K562 (cell line): ENCODE data around the gene PNKD. TPM values are rescaled to one million over a fixed set of nuclear protein-coding genes. Genes with fewer than 3 reads are reported as not detected.

Experiments
- ATAC-seq: fragments of 200-7000 bp; cut with Tn5 transposase; 3 replicates; pipeline ENCODE4 v1.9.1; 2020; ENCODE audit warnings: moderate library complexity
- BruUV-seq: library from RNA; stranded (reverse); fragments of 400-500 nt; replicated peaks from 2 replicates; lab custom pipeline; 2021; lab: Mats Ljungman, UMichigan
- CTCF ChIA-PET: fragments of 300-600 bp; formaldehyde crosslinking; extraction: SDS; loops from one replicate; lab custom pipeline; 2021; ENCODE audit warnings: low intra/inter-chr PET ratio; lab: Yijun Ruan, JAX
- POLR2A ChIA-PET: fragments of 300-600, 350-650 bp; sonication (Branson Sonifier 250); formaldehyde crosslinking; extraction: SDS; loops from one replicate; lab custom pipeline; 2021; ENCODE audit warnings: antibody characterized with exemption, inconsistent platforms; lab: Yijun Ruan, JAX
- DNase-seq, 4 experiments: peaks; one replicate each; pipeline versions ENCODE4 v3.0.0 to v3.0.0-alpha.2; 2011 to 2018; ENCODE audit warnings: low spot score in 3 of 4, mixed read lengths in 3 of 4; ENCODE audit errors: extremely low read depth in 1 of 4
- FAIRE-seq: peaks from 2 replicates; lab custom pipeline; 2011; peaks lifted over from hg19 to GRCh38; lab: Jason Lieb, UNC
- H2AFZ ChIP-seq: 2 replicates; pipeline ENCODE4 v1.6.0; 2011; ENCODE audit warnings: low read depth, low read length, control low read depth, inconsistent platforms
- H3K27ac ChIP-seq: fragments of 200-600 bp; 3 replicates; pipeline ENCODE4 v1.8.0; 2011; ENCODE audit warnings: low read depth, mild to moderate bottlenecking, control low read depth, inconsistent platforms, low read length, moderate library complexity, mixed read lengths; ENCODE audit errors: extremely low read depth
- H3K27me3 ChIP-seq, 2 experiments: fragments of 300-600 bp in 1 of 2; 2 replicates in 1 of 2; 3 replicates in 1 of 2; pipeline versions ENCODE4 v1.6.0 to v1.8.0; 2011; ENCODE audit warnings: inconsistent platforms in 2 of 2, low read length in 2 of 2, mild to moderate bottlenecking in 1 of 2, mixed read lengths in 1 of 2, moderate library complexity in 1 of 2; ENCODE audit not compliant: control insufficient read depth in 2 of 2, insufficient read depth in 2 of 2
- H3K36me3 ChIP-seq: fragments of 300-600 bp; 3 replicates; pipeline ENCODE4 v1.8.0; 2011; ENCODE audit warnings: mild to moderate bottlenecking, low read length, inconsistent platforms; ENCODE audit not compliant: control insufficient read depth, insufficient read depth
- H3K4me1 ChIP-seq, 2 experiments: fragments of 200-600 bp in 1 of 2; replicated peaks in 1 of 2; 2 replicates in 1 of 2; 3 replicates in 1 of 2; pipeline versions ENCODE4 v1.5.1 to v1.8.0; 2011; ENCODE audit warnings: inconsistent platforms in 2 of 2, low read length in 2 of 2, mild to moderate bottlenecking in 1 of 2, mixed read lengths in 1 of 2, moderate library complexity in 1 of 2; ENCODE audit not compliant: control insufficient read depth in 2 of 2, insufficient read depth in 2 of 2
- H3K4me2 ChIP-seq: 2 replicates; pipeline ENCODE4 v1.6.1; 2011; ENCODE audit warnings: low read length, control low read depth, inconsistent platforms, mixed read lengths; ENCODE audit not compliant: insufficient read depth
- H3K4me3 ChIP-seq: fragments of 200-600 bp; sonication (generic), shearing (Covaris generic); 2 replicates; pipeline ENCODE4 v1.5.1; 2016; ENCODE audit warnings: control low read depth, inconsistent platforms
- H3K79me2 ChIP-seq: fragments of 200-600 bp; 3 replicates; pipeline ENCODE4 v1.8.0; 2011; ENCODE audit warnings: low read length, inconsistent platforms; ENCODE audit not compliant: control insufficient read depth, insufficient read depth
- H3K9ac ChIP-seq, 2 experiments: 2 replicates each; pipeline versions ENCODE4 v1.6.0 to v1.6.1; 2011; ENCODE audit warnings: low read depth in 2 of 2, low read length in 2 of 2, control low read depth in 1 of 2, inconsistent platforms in 1 of 2, mild to moderate bottlenecking in 1 of 2, mixed read lengths in 1 of 2; ENCODE audit not compliant: insufficient read depth in 1 of 2
- H3K9me1 ChIP-seq: one replicate; pipeline ENCODE4 v1.6.0; 2011; ENCODE audit warnings: inconsistent platforms, mild to moderate bottlenecking, low read length, moderate library complexity; ENCODE audit not compliant: control insufficient read depth, insufficient read depth
- H3K9me3 ChIP-seq: replicated peaks from 2 replicates; pipeline ENCODE4 v1.5.1; 2011; ENCODE audit warnings: low read depth, low read length, inconsistent platforms; ENCODE audit not compliant: control insufficient read depth, insufficient read depth
- H4K20me1 ChIP-seq: replicated peaks from 2 replicates; pipeline ENCODE4 v1.6.1; 2011; ENCODE audit warnings: low read length, inconsistent platforms, mixed read lengths; ENCODE audit not compliant: control insufficient read depth, insufficient read depth
- FOSL1 ChIP-seq: fragments of 200-800 bp; sonication (Bioruptor generic); conservative IDR thresholded peaks from 2 replicates; pipeline ENCODE4 v1.6.1; 2016; ENCODE audit warnings: missing genetic modification characterization, missing compliant biosample characterization
- GTF2B ChIP-seq: IDR thresholded peaks from 2 replicates; pipeline ENCODE4 v1.6.1; 2011; ENCODE audit not compliant: insufficient read length; ENCODE audit errors: extremely low read depth
- KDM2B ChIP-seq: fragments of 250-450 bp; sonication (Bioruptor Pico); IDR thresholded peaks from 2 replicates; pipeline ENCODE4 v1.8.0; 2021; ENCODE audit warnings: mild to moderate bottlenecking, moderate library complexity
- NFE2 ChIP-seq: IDR thresholded peaks from 2 replicates; pipeline ENCODE4 v1.6.1; 2014; ENCODE audit warnings: antibody characterized with exemption, low read depth
- SNRNP70 ChIP-seq: fragments of 200-400 bp; formaldehyde crosslinking; optimal IDR thresholded peaks from 2 replicates; pipeline ENCODE3; 2017; ENCODE audit warnings: low read depth, low read length
- TCF7 ChIP-seq: sonication (generic); IDR thresholded peaks from 2 replicates; pipeline ENCODE4 v1.6.1; 2016; ENCODE audit warnings: antibody characterized with exemption, borderline replicate concordance
- ZBTB5 ChIP-seq: fragments of 450-650 bp; IDR thresholded peaks from 2 replicates; pipeline ENCODE4 v1.6.1; 2017; ENCODE audit warnings: antibody characterized with exemption
- ZNF347 ChIP-seq: fragments of 450-650 bp; formaldehyde crosslinking; IDR thresholded peaks from 2 replicates; pipeline ENCODE4 v1.4.0; 2020; ENCODE audit warnings: low read depth, mild to moderate bottlenecking, moderate library complexity
- ZNF584 ChIP-seq: fragments of 200-800 bp; sonication (Bioruptor generic); IDR thresholded peaks from 2 replicates; pipeline ENCODE4 v1.6.1; 2016; ENCODE audit warnings: low read depth, mild to moderate bottlenecking, missing genetic modification characterization, missing compliant biosample characterization
- WGBS: fragments of 100-300 bp; shearing (Covaris generic); methylation state at CpG from one replicate; pipeline ENCODE4 v1.1.6; 2016; ENCODE audit warnings: low coverage, mixed read lengths; ENCODE audit not compliant: insufficient coverage; ENCODE audit errors: missing lambda C conversion rate; 5-methylcytosine and 5-hydroxymethylcytosine counted together
- in situ Hi-C: fragments of 300-500 bp; cut with MboI; formaldehyde crosslinking; loops from 4 replicates; pipeline ENCODE4 v1.15.0; 2018; ENCODE audit warnings: inconsistent platforms, mixed read lengths
- intact Hi-C: fragments of 100-400 bp; cut with micrococcal nuclease; formaldehyde crosslinking; loops from 2 replicates; pipeline ENCODE4 v1.14.2; 2022
- polyA plus RNA-seq, 8 experiments: library from polyadenylated mRNA; depleted of rRNA in 4 of 8; stranded (reverse) in 5 of 8; unstranded in 3 of 8; fragments of >200 nt; fragmentation: Nextera tagmentation in 2 of 8; fragmentation: Illumina TruSeq in 1 of 8; extraction: Ambion mirVana in 2 of 8; extraction: Trizol in 1 of 8; gene quantifications; 2 replicates each; pipeline versions ENCODE4 v1.2.1 to v1.2.3, GENCODE V29; 2011 to 2014; ENCODE audit warnings: inconsistent platforms in 1 of 8, missing spikeins in 1 of 8
- total RNA-seq, 7 experiments: library from RNA; depleted of rRNA in 6 of 7; stranded (reverse); fragments of >200 nt in 6 of 7; fragmentation: Illumina TruSeq in 2 of 7; extraction: Trizol in 2 of 7; gene quantifications; 2 replicates each; pipeline versions ENCODE4 v1.2.1 to v1.2.3, GENCODE V29; 2011 to 2021; ENCODE audit warnings: low replicate concordance in 1 of 7

PNKD gene
- total and polyA plus RNA-seq, 9 of the 15 experiments (the other 6 are each of a cell fraction or from before 2014, with no cell fraction given): 26.0 to 105 (median 60.1) TPM

GRCh38 chr2:218369330-218369729, 99.0 kb downstream of the PNKD start (continued):
- no peak for TF ChIP-seq ZNF347 (CRISPR knock-in tag)
- no peak for TF ChIP-seq GTF2B
- no peak for TF ChIP-seq NFE2
- no peak for TF ChIP-seq TCF7
- TF ChIP-seq ZNF584: no peak
- TF ChIP-seq FOSL1 (tag): no peak
- TF ChIP-seq SNRNP70: no peak
- TF ChIP-seq, all 486 proteins: peak for 0

- DNase-seq (no peak), FAIRE-seq (no peak), ATAC-seq (no peak)
- in situ Hi-C loops (no loop called here), intact Hi-C loops (no loop called here)
- Histone ChIP-seq H3K9ac (no peak overlapping the region), H3K36me3 (no peaks in the 10 kb centered on the region), H3K27me3 (no peaks in the 10 kb centered on the region), H2AFZ (no peak overlapping the region), H3K9me3 (no peaks in the 10 kb centered on the region), H3K4me1 (peaks cover 6 to 22% of the 10 kb centered on the region in 2 experiments; a peak in 4 of 5 replicates), H3K9me1 (no peaks in the 10 kb centered on the region), H4K20me1 (no peaks in the 10 kb centered on the region), H3K4me3 (no peak overlapping the region), H3K79me2 (peaks cover 6% of the 10 kb centered on the region; the same call in 2 of the 3 replicates), H3K4me2 (no peak overlapping the region), H3K27ac (no peak overlapping the region)
- TF ChIP-seq KDM2B (CRISPR knock-in tag): no peak
- no peak for TF ChIP-seq ZBTB5
- ChIA-PET POLR2A (interaction anchor here (0.7 kb wide), 1 partner anchor 23 kb away, joined by 3 read pairs; no protein-coding TSS in a partner anchor), CTCF (no interaction called here)
- BruUV-seq: no TSS peak
- 62% methylated on average over 11 of the region's 11 CpGs for WGBS
Measured at GRCh38 chr2:218370410-218371063, 100.2 kb downstream of the PNKD start.
